CD14-positive monocyte (primary cell): ENCODE measurements around the gene PRKACB. TPM values are rescaled to one million over a fixed set of nuclear protein-coding genes. Genes with fewer than 3 reads are reported as not detected.

Source experiments
- DNase-seq, 3 donors: peaks; one replicate each; pipeline ENCODE4 v3.0.0-alpha.2; 2011 to 2022
- H2AFZ ChIP-seq: 2 replicates; pipeline ENCODE4 v1.6.0; 2012; ENCODE audit warnings: mild to moderate bottlenecking, low read depth, low read length, inconsistent platforms; ENCODE audit not compliant: insufficient read depth, poor library complexity, severe bottlenecking
- H3K27ac ChIP-seq, 2 donors: 1 replicate in 1 of 2; 2 replicates in 1 of 2; pipeline ENCODE4 v1.5.1; 2012 to 2013; ENCODE audit warnings: low read length in 2 of 2, control low read depth in 1 of 2, inconsistent platforms in 1 of 2, low read depth in 1 of 2, mild to moderate bottlenecking in 1 of 2
- H3K27me3 ChIP-seq, 2 donors: one replicate each; pipeline versions ENCODE4 v1.6.0 to v1.6.1; 2011 to 2013; ENCODE audit warnings: low read length in 2 of 2; ENCODE audit not compliant: control insufficient read depth in 2 of 2, insufficient read depth in 2 of 2
- H3K36me3 ChIP-seq, 2 donors: replicated peaks in 1 of 2; 1 replicate in 1 of 2; 2 replicates in 1 of 2; pipeline versions ENCODE4 v1.5.1 to v1.6.1; 2012 to 2013; ENCODE audit warnings: low read length in 2 of 2, control low read depth in 1 of 2, inconsistent platforms in 1 of 2, mild to moderate bottlenecking in 1 of 2; ENCODE audit not compliant: insufficient read depth in 2 of 2, control insufficient read depth in 1 of 2
- H3K4me1 ChIP-seq, 2 donors: 1 replicate in 1 of 2; 2 replicates in 1 of 2; pipeline versions ENCODE4 v1.5.1 to v1.6.1; 2012 to 2013; ENCODE audit warnings: low read length in 2 of 2, control low read depth in 1 of 2, inconsistent platforms in 1 of 2, mild to moderate bottlenecking in 1 of 2, moderate library complexity in 1 of 2; ENCODE audit not compliant: insufficient read depth in 2 of 2, control insufficient read depth in 1 of 2
- H3K4me2 ChIP-seq: replicated peaks from 2 replicates; pipeline ENCODE3; 2012; ENCODE audit warnings: low read length, moderate library complexity, mild to moderate bottlenecking; ENCODE audit not compliant: poor library complexity, severe bottlenecking; ENCODE audit errors: extremely low read depth
- H3K4me3 ChIP-seq, 3 experiments: fragments of 200-600 bp in 1 of 3; sonication (generic) in 1 of 3; replicated peaks in 1 of 3; 1 replicate in 2 of 3; 2 replicates in 1 of 3; pipeline ENCODE4 v1.5.1; 2011 to 2013; ENCODE audit warnings: low read length in 3 of 3, mild to moderate bottlenecking in 3 of 3, control low read depth in 2 of 3, low read depth in 2 of 3, inconsistent platforms in 1 of 3, moderate library complexity in 1 of 3
- H3K79me2 ChIP-seq: 2 replicates; pipeline ENCODE4 v1.6.0; 2012; ENCODE audit warnings: mild to moderate bottlenecking, control low read depth, inconsistent platforms, low read length, moderate library complexity; ENCODE audit not compliant: insufficient read depth
- H3K9ac ChIP-seq: 2 replicates; pipeline ENCODE4 v1.6.0; 2017; ENCODE audit warnings: low read length, mild to moderate bottlenecking; ENCODE audit not compliant: insufficient read depth, poor library complexity, severe bottlenecking
- H3K9me3 ChIP-seq, 2 donors: replicated peaks in 1 of 2; 1 replicate in 1 of 2; 2 replicates in 1 of 2; pipeline versions ENCODE4 v1.5.1 to v1.6.1; 2012 to 2013; ENCODE audit warnings: low read length in 2 of 2, control low read depth in 1 of 2; ENCODE audit not compliant: control insufficient read depth in 1 of 2, insufficient read depth in 1 of 2
- H4K20me1 ChIP-seq: 2 replicates; pipeline ENCODE4 v1.6.0; 2012; ENCODE audit warnings: mild to moderate bottlenecking, low read length, control low read depth, moderate library complexity; ENCODE audit not compliant: insufficient read depth
- H3K27ac Mint-ChIP-seq, 7 donors: one replicate each; pipeline ENCODE4 v1.8.0; 2020; ENCODE audit warnings: mild to moderate bottlenecking in 7 of 7, mixed read lengths in 7 of 7, moderate library complexity in 6 of 7, inconsistent platforms in 2 of 7
- H3K27me3 Mint-ChIP-seq, 3 donors: one replicate each; pipeline ENCODE4 v1.8.0; 2021 to 2022; ENCODE audit warnings: low read depth in 3 of 3, mild to moderate bottlenecking in 3 of 3, mixed read lengths in 3 of 3, moderate library complexity in 3 of 3, inconsistent platforms in 1 of 3
- H3K36me3 Mint-ChIP-seq, 2 donors: one replicate each; pipeline ENCODE4 v1.8.0; 2020; ENCODE audit warnings: mixed read lengths in 2 of 2, inconsistent platforms in 1 of 2, mild to moderate bottlenecking in 1 of 2
- H3K4me1 Mint-ChIP-seq: one replicate; pipeline ENCODE4 v1.8.0; 2020; ENCODE audit warnings: mild to moderate bottlenecking, mixed read lengths
- H3K4me3 Mint-ChIP-seq, 2 donors: one replicate each; pipeline ENCODE4 v1.8.0; 2020; ENCODE audit warnings: mild to moderate bottlenecking in 2 of 2, mixed read lengths in 2 of 2, moderate library complexity in 1 of 2
- H3K9me3 Mint-ChIP-seq, 7 donors: one replicate each; pipeline ENCODE4 v1.8.0; 2020 to 2022; ENCODE audit warnings: mixed read lengths in 7 of 7, mild to moderate bottlenecking in 6 of 7, moderate library complexity in 6 of 7, inconsistent platforms in 2 of 7
- CTCF ChIP-seq: fragments of 200-600 bp; IDR thresholded peaks from one replicate; pipeline ENCODE4 v1.8.0; 2022; ENCODE audit warnings: antibody characterized with exemption, mild to moderate bottlenecking
- WGBS: methylation state at CpG from one replicate; pipeline ENCODE4 v1.1.5; 2013; ENCODE audit warnings: missing lambda C conversion rate; ENCODE audit not compliant: insufficient coverage; 5-methylcytosine and 5-hydroxymethylcytosine counted together
- intact Hi-C, 2 donors: fragments of 100-400 bp; cut with micrococcal nuclease; formaldehyde crosslinking; loops; one replicate each; pipeline versions ENCODE4 v1.15.0 to v1.15.1; 2023
- polyA plus RNA-seq, 3 donors: library from polyadenylated mRNA; depleted of rRNA in 1 of 3; unstranded in 2 of 3; stranded (reverse) in 1 of 3; fragments of 300-500 nt in 2 of 3; fragments of >200 nt in 1 of 3; fragmentation: Illumina TruSeq in 2 of 3; gene quantifications; 1 replicate in 2 of 3; 2 replicates in 1 of 3; pipeline ENCODE4 v1.2.3, GENCODE V29; 2012 to 2021

Gene PRKACB
- polyA plus RNA-seq, 3 donors, result 2.5 to 14.5 (median 13.8) TPM

DNA sequence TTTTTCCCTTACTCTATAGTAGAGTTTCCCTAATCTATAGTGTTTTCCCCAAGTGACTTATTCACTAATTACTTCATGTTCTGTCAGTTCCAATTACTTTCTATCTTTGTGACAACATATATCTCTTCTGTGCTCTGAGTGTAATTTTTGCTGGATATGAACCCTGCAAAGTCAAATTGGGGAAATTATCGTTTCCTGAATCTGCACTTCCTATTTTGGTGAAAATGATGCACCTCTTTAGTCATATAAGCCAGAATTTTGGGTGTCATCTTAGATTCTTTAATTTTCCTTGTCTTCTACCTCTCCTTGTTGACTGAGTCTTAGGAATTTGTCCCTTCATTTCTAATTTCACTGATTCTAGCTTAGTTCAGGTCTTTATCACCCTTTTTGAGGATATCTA lies 33.4 kb upstream of the PRKACB start:
- Histone ChIP-seq H3K4me1 (no peaks in the 10 kb centered on the region), H3K36me3 (no peaks in the 10 kb centered on the region), H3K4me2 (no peak overlapping the region), H3K9ac (no peak overlapping the region), H3K27ac (no peak overlapping the region), H4K20me1 (no peaks in the 10 kb centered on the region), H3K4me3 (no peak overlapping the region), H3K27me3 (no peaks in the 10 kb centered on the region), H2AFZ (no peak overlapping the region), H3K9me3 (no peaks in the 10 kb centered on the region), H3K79me2 (no peaks in the 10 kb centered on the region)
- H3K9me3 Mint-ChIP-seq, result peaks cover 0 to 5% (median 4%) of the 10 kb centered on the region in 7 donors
- no peaks in the 10 kb centered on the region for H3K36me3 Mint-ChIP-seq
- H3K4me3 Mint-ChIP-seq, result no peak overlapping the region
- intact Hi-C loops, result no loop called here
- no peaks in the 10 kb centered on the region for H3K27me3 Mint-ChIP-seq
- no peak for DNase-seq
- no peak for TF ChIP-seq CTCF
- H3K4me1 Mint-ChIP-seq, result peaks cover 2% of the 10 kb centered on the region
- no CpG with 5 or more reads among the region's 1 CpG for WGBS
- no peak overlapping the region for H3K27ac Mint-ChIP-seq

DNA sequence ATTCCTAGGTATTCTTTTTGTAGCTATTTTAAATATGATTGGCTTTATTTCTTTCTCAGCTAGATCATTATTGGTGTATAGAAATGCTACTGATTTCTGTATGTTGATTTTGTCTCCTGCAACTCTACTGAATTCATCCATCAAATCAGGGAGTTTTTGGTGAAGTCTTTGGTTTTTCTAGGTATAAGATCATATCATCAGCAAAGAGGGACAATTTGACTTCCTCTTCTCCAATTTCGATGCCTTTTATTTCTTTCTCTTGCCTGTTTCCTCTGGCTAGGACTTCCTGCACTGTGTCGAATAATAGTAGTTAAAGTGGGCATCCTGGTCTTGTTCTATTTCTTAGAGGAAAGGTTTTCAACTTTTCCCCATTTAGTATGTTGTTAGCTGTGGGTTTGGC lies 27.5 kb upstream of the PRKACB start:
- Mint-ChIP-seq H3K27ac (no peak overlapping the region), H3K4me1 (peaks cover 6% of the 10 kb centered on the region), H3K36me3 (no peaks in the 10 kb centered on the region), H3K4me3 (no peak overlapping the region), H3K27me3 (no peaks in the 10 kb centered on the region), H3K9me3 (no peaks in the 10 kb centered on the region)
- Histone ChIP-seq H3K4me3 (no peak overlapping the region), H3K27ac (no peak overlapping the region), H3K9ac (no peak overlapping the region), H2AFZ (no peak overlapping the region), H4K20me1 (no peaks in the 10 kb centered on the region), H3K36me3 (no peaks in the 10 kb centered on the region), H3K27me3 (no peaks in the 10 kb centered on the region), H3K4me1 (no peaks in the 10 kb centered on the region), H3K79me2 (no peaks in the 10 kb centered on the region), H3K9me3 (no peaks in the 10 kb centered on the region), H3K4me2 (no peak overlapping the region)
- no CpG with 5 or more reads among the region's 2 CpGs for WGBS
- intact Hi-C loops, result no loop called here
- TF ChIP-seq CTCF, result no peak
- no peak for DNase-seq
